Endothelial cell of umbilical vein (primary cell): ENCODE measurements around the gene ACOD1. TPM values are rescaled to one million over a fixed set of nuclear protein-coding genes. Genes with fewer than 3 reads are reported as not detected.

ENCODE experiments used
- BruUV-seq: library from RNA; stranded (reverse); fragments of 400-500 nt; replicated peaks from 2 replicates; lab custom pipeline; 2021; lab: Mats Ljungman, UMichigan
- CTCF ChIA-PET: fragments of 300-600, 350-600 bp; sonication (Branson Sonifier 250); formaldehyde crosslinking; loops from one replicate; lab custom pipeline; 2021; ENCODE audit warnings: antibody characterized with exemption, inconsistent platforms; lab: Charles Lee
- POLR2A ChIA-PET: fragments of 300-600, 350-600 bp; sonication (Branson Sonifier 250); formaldehyde crosslinking; loops from one replicate; lab custom pipeline; 2021; ENCODE audit warnings: antibody characterized with exemption, inconsistent platforms; lab: Charles Lee
- DNase-seq: peaks from one replicate; pipeline ENCODE4 v3.0.0-alpha.2; 2011; ENCODE audit warnings: low read depth, low spot score
- FAIRE-seq: peaks from 2 replicates; lab custom pipeline; 2011; peaks lifted over from hg19 to GRCh38; lab: Jason Lieb, UNC
- H2AFZ ChIP-seq: 2 replicates; pipeline ENCODE4 v1.6.0; 2012; ENCODE audit warnings: low read depth, low read length, control low read depth, inconsistent platforms
- H3K27ac ChIP-seq: 2 replicates; pipeline ENCODE4 v1.5.1; 2011; ENCODE audit warnings: low read depth, mild to moderate bottlenecking, control low read depth, low read length, moderate library complexity; ENCODE audit not compliant: insufficient read depth
- H3K27me3 ChIP-seq, 2 experiments: 2 replicates each; pipeline versions ENCODE4 v1.6.0 to v1.6.1; 2011; ENCODE audit warnings: low read length in 2 of 2, mixed read lengths in 1 of 2; ENCODE audit not compliant: control insufficient read depth in 2 of 2, insufficient read depth in 2 of 2
- H3K36me3 ChIP-seq, 2 experiments: 2 replicates in 1 of 2; 3 replicates in 1 of 2; pipeline ENCODE4 v1.5.1; 2011; ENCODE audit warnings: low read length in 2 of 2, mild to moderate bottlenecking in 1 of 2, moderate library complexity in 1 of 2; ENCODE audit not compliant: control insufficient read depth in 2 of 2, insufficient read depth in 2 of 2; ENCODE audit errors: extremely low read depth in 1 of 2
- H3K4me1 ChIP-seq: 3 replicates; pipeline ENCODE4 v1.5.1; 2011; ENCODE audit warnings: mild to moderate bottlenecking, low read length; ENCODE audit not compliant: control insufficient read depth, insufficient read depth; ENCODE audit errors: extremely low read depth
- H3K4me2 ChIP-seq: 2 replicates; pipeline ENCODE4 v1.6.1; 2011; ENCODE audit warnings: low read length, control low read depth, mixed read lengths; ENCODE audit not compliant: insufficient read depth
- H3K4me3 ChIP-seq, 3 experiments: fragments of 200-600 bp in 1 of 3; sonication (generic), shearing (Covaris generic) in 1 of 3; replicated peaks in 1 of 3; 2 replicates each; pipeline ENCODE4 v1.5.1; 2011 to 2016; ENCODE audit warnings: control low read depth in 3 of 3, low read length in 3 of 3, mild to moderate bottlenecking in 2 of 3, inconsistent platforms in 1 of 3, low read depth in 1 of 3, moderate library complexity in 1 of 3; ENCODE audit not compliant: insufficient read depth in 1 of 3
- H3K79me2 ChIP-seq: 2 replicates; pipeline ENCODE4 v1.6.0; 2012; ENCODE audit warnings: low read length, inconsistent platforms; ENCODE audit not compliant: control insufficient read depth, insufficient read depth
- H3K9ac ChIP-seq: replicated peaks from 2 replicates; pipeline ENCODE3; 2011; ENCODE audit warnings: low read length, control low read depth; ENCODE audit not compliant: insufficient read depth; ENCODE audit errors: extremely low read depth
- H3K9me1 ChIP-seq: replicated peaks from 3 replicates; pipeline ENCODE4 v1.6.0; 2011; ENCODE audit warnings: mild to moderate bottlenecking, low read length; ENCODE audit not compliant: control insufficient read depth, insufficient read depth; ENCODE audit errors: extremely low read depth
- H3K9me3 ChIP-seq: replicated peaks from 2 replicates; pipeline ENCODE4 v1.5.1; 2012; ENCODE audit warnings: low read length, inconsistent platforms; ENCODE audit not compliant: control insufficient read depth, insufficient read depth
- H4K20me1 ChIP-seq: replicated peaks from 2 replicates; pipeline ENCODE3; 2011; ENCODE audit warnings: mild to moderate bottlenecking, low read length; ENCODE audit not compliant: control insufficient read depth, insufficient read depth; ENCODE audit errors: extremely low read depth
- CTCF ChIP-seq, 2 donors: IDR thresholded peaks; 1 replicate in 1 of 2; 2 replicates in 1 of 2; pipeline ENCODE4 v1.5.1; 2011; ENCODE audit warnings: low read length in 2 of 2, mild to moderate bottlenecking in 2 of 2, moderate library complexity in 2 of 2, control low read depth in 1 of 2, inconsistent platforms in 1 of 2, low read depth in 1 of 2; ENCODE audit not compliant: insufficient read depth in 1 of 2; ENCODE audit errors: extremely low read depth in 1 of 2
- EZH2 ChIP-seq: IDR thresholded peaks from 2 replicates; pipeline ENCODE4 v1.6.1; 2012; ENCODE audit warnings: borderline replicate concordance, low read depth, mild to moderate bottlenecking, moderate library complexity, low read length, inconsistent platforms; ENCODE audit not compliant: severe bottlenecking
- FOS ChIP-seq: IDR thresholded peaks from 2 replicates; pipeline ENCODE4 v1.6.1; 2011; ENCODE audit warnings: mild to moderate bottlenecking, low read length, moderate library complexity, borderline replicate concordance; ENCODE audit not compliant: insufficient read depth
- GATA2 ChIP-seq: IDR thresholded peaks from 2 replicates; pipeline ENCODE4 v1.7.0; 2011; ENCODE audit warnings: low read depth, mild to moderate bottlenecking, moderate library complexity, mixed read lengths, low read length; ENCODE audit not compliant: insufficient read length, insufficient read depth
- JUN ChIP-seq: IDR thresholded peaks from 2 replicates; pipeline ENCODE4 v1.6.1; 2011; ENCODE audit warnings: borderline replicate concordance, low read depth; ENCODE audit not compliant: insufficient read length, insufficient read depth
- MAX ChIP-seq: IDR thresholded peaks from 2 replicates; pipeline ENCODE4 v1.6.1; 2011; ENCODE audit not compliant: insufficient read depth, insufficient read length
- MYC ChIP-seq: IDR thresholded peaks from one replicate; pipeline ENCODE4 v1.6.1; 2011; ENCODE audit warnings: mild to moderate bottlenecking, low read depth, low read length
- POLR2A ChIP-seq: IDR thresholded peaks from 2 replicates; pipeline ENCODE4 v1.6.1; 2012; ENCODE audit warnings: low read depth, mild to moderate bottlenecking, control low read depth, low read length
- POLR2AphosphoS5 ChIP-seq: IDR thresholded peaks from 2 replicates; pipeline ENCODE4 v1.6.1; 2012; ENCODE audit warnings: low read depth, mild to moderate bottlenecking, control low read depth, low read length, moderate library complexity; ENCODE audit not compliant: insufficient read depth
- dilution Hi-C: fragments of 300-500 bp; cut with MboI; formaldehyde crosslinking; loops from one replicate; pipeline ENCODE4 v1.15.0; 2019; ENCODE audit warnings: low sequenced_read_pairs; ENCODE audit not compliant: extremely low pct_ligation_motif_present
- intact Hi-C: fragments of 100-400 bp; cut with micrococcal nuclease; formaldehyde crosslinking; loops from one replicate; pipeline ENCODE4 v1.10.0; 2022
- polyA plus RNA-seq, 4 experiments: library from polyadenylated mRNA; depleted of rRNA in 3 of 4; stranded (reverse) in 3 of 4; unstranded in 1 of 4; fragments of >200 nt; gene quantifications; 2 replicates each; pipeline versions ENCODE4 v1.2.1 to v1.2.3, GENCODE V29; 2011 to 2012; ENCODE audit warnings: missing spikeins in 1 of 4
- total RNA-seq: library from RNA; stranded (reverse); gene quantifications from 2 replicates; pipeline ENCODE4 v1.2.3, GENCODE V29; 2021

The ACOD1 gene
- total and polyA plus RNA-seq, 2 donors (not counting 3 experiments of a cell fraction or from before 2014, with no cell fraction given), result not detected

GRCh38 chr13:76968041-76968440 lies 19.7 kb downstream of the ACOD1 start:
- CTCF ChIA-PET, result interaction anchor here (1.0 kb wide), 1 partner anchor 59 kb away, joined by 3 read pairs; no protein-coding TSS in a partner anchor
- no peak overlapping the region for H3K4me2 ChIP-seq
- no peak overlapping the region for H3K4me3 ChIP-seq
- H2AFZ ChIP-seq, result no peak overlapping the region
- intact Hi-C loops (no loop called here), dilution Hi-C loops (no loop called here)
- peaks cover 0 to 5% of the 10 kb centered on the region in 2 experiments for H3K27me3 ChIP-seq
- no peak for TF ChIP-seq POLR2AphosphoS5
- no peak for TF ChIP-seq FOS
- TF ChIP-seq MYC, result no peak
- TF ChIP-seq EZH2, result no peak
- no peak for TF ChIP-seq CTCF (IDR thresholded peaks at IDR 0.05; ENCODE audit: extremely low read depth in 1 of 2, insufficient read depth in 1 of 2, low read depth in 1 of 2, low read length in 2 of 2)
- no peak for TF ChIP-seq JUN
- no peak for TF ChIP-seq POLR2A
- no peak for TF ChIP-seq MAX
- no peak for TF ChIP-seq GATA2
- BruUV-seq, result no TSS peak
- DNase-seq, result no peak
- no peak overlapping the region for H3K27ac ChIP-seq
- H3K79me2 ChIP-seq, result no peaks in the 10 kb centered on the region
- POLR2A ChIA-PET, result no interaction called here
- no peaks in the 10 kb centered on the region for H4K20me1 ChIP-seq
- H3K9me1 ChIP-seq, result no peaks in the 10 kb centered on the region
- H3K9me3 ChIP-seq, result no peaks in the 10 kb centered on the region
- FAIRE-seq, result no peak
- no peaks in the 10 kb centered on the region for H3K4me1 ChIP-seq
- no peaks in the 10 kb centered on the region for H3K36me3 ChIP-seq
- no peak overlapping the region for H3K9ac ChIP-seq
